Keratinocyte (primary cell): ENCODE measurements around the gene BORCS6. TPM values are rescaled to one million over a fixed set of nuclear protein-coding genes. Genes with fewer than 3 reads are reported as not detected.

Experiments used
- DNase-seq: peaks from one replicate; pipeline ENCODE4 v3.0.0-alpha.2; 2011; ENCODE audit warnings: low read depth, missing footprints, low spot score
- FAIRE-seq: peaks from 2 replicates; lab custom pipeline; 2011; peaks lifted over from hg19 to GRCh38; lab: Jason Lieb, UNC
- H2AFZ ChIP-seq: 2 replicates; pipeline ENCODE4 v1.6.0; 2012; ENCODE audit warnings: low read length, control low read depth, inconsistent platforms; ENCODE audit not compliant: control insufficient read depth
- H3K27ac ChIP-seq: 2 replicates; pipeline ENCODE4 v1.5.1; 2011; ENCODE audit warnings: low read length; ENCODE audit not compliant: control insufficient read depth, insufficient read depth
- H3K27me3 ChIP-seq: 3 replicates; pipeline ENCODE4 v1.6.0; 2011; ENCODE audit warnings: low read length; ENCODE audit not compliant: control insufficient read depth, insufficient read depth; ENCODE audit errors: extremely low read depth
- H3K36me3 ChIP-seq, 2 experiments: 2 replicates in 1 of 2; 3 replicates in 1 of 2; pipeline ENCODE4 v1.5.1; 2011; ENCODE audit warnings: low read length in 2 of 2, mild to moderate bottlenecking in 1 of 2; ENCODE audit not compliant: control insufficient read depth in 2 of 2, insufficient read depth in 2 of 2; ENCODE audit errors: extremely low read depth in 1 of 2
- H3K4me1 ChIP-seq: 3 replicates; pipeline ENCODE4 v1.5.1; 2011; ENCODE audit warnings: low read length; ENCODE audit not compliant: control insufficient read depth, insufficient read depth; ENCODE audit errors: extremely low read depth
- H3K4me2 ChIP-seq: 3 replicates; pipeline ENCODE4 v1.6.0; 2011; ENCODE audit warnings: low read depth, low read length; ENCODE audit not compliant: control insufficient read depth, insufficient read depth; ENCODE audit errors: extremely low read depth
- H3K4me3 ChIP-seq, 3 experiments: fragments of 200-600 bp in 1 of 3; sonication (generic) in 1 of 3; 2 replicates in 2 of 3; 3 replicates in 1 of 3; pipeline ENCODE4 v1.5.1; 2011 to 2016; ENCODE audit warnings: low read length in 3 of 3, mild to moderate bottlenecking in 3 of 3, control low read depth in 2 of 3, inconsistent platforms in 1 of 3, low read depth in 1 of 3, mixed read lengths in 1 of 3, mixed run types in 1 of 3, moderate library complexity in 1 of 3; ENCODE audit not compliant: control insufficient read depth in 2 of 3, insufficient read depth in 2 of 3; ENCODE audit errors: extremely low read depth in 1 of 3
- H3K79me2 ChIP-seq: 2 replicates; pipeline ENCODE4 v1.6.0; 2012; ENCODE audit warnings: low read length; ENCODE audit not compliant: control insufficient read depth, insufficient read depth
- H3K9ac ChIP-seq: 3 replicates; pipeline ENCODE4 v1.6.0; 2011; ENCODE audit warnings: low read length; ENCODE audit not compliant: control insufficient read depth, insufficient read depth; ENCODE audit errors: extremely low read depth
- H3K9me1 ChIP-seq: 3 replicates; pipeline ENCODE4 v1.6.0; 2011; ENCODE audit warnings: low read length; ENCODE audit not compliant: control insufficient read depth, insufficient read depth; ENCODE audit errors: extremely low read depth
- H3K9me3 ChIP-seq: 2 replicates; pipeline ENCODE4 v1.5.1; 2012; ENCODE audit warnings: low read depth, low read length; ENCODE audit not compliant: control insufficient read depth
- H4K20me1 ChIP-seq: 3 replicates; pipeline ENCODE4 v1.6.0; 2011; ENCODE audit warnings: low read length; ENCODE audit not compliant: control insufficient read depth, insufficient read depth; ENCODE audit errors: extremely low read depth
- CTCF ChIP-seq, 3 experiments: IDR thresholded peaks in 1 of 3; conservative IDR thresholded peaks in 1 of 3; optimal IDR thresholded peaks in 1 of 3; 2 replicates in 2 of 3; 3 replicates in 1 of 3; pipeline versions ENCODE3 to v1.5.1; 2011; ENCODE audit warnings: low read length in 3 of 3, mild to moderate bottlenecking in 3 of 3, moderate library complexity in 2 of 3, control low read depth in 1 of 3, inconsistent platforms in 1 of 3; ENCODE audit not compliant: insufficient read depth in 2 of 3; ENCODE audit errors: extremely low read depth in 1 of 3
- EZH2 ChIP-seq: IDR thresholded peaks from one replicate; pipeline ENCODE4 v1.6.1; 2012; ENCODE audit warnings: inconsistent platforms, mild to moderate bottlenecking, low read length, moderate library complexity
- dilution Hi-C: fragments of 300-500 bp; cut with MboI; formaldehyde crosslinking; loops from one replicate; pipeline ENCODE4 v1.7.0; 2020; ENCODE audit warnings: low sequenced_read_pairs; ENCODE audit not compliant: extremely low pct_ligation_motif_present
- polyA plus RNA-seq, 5 experiments: library from polyadenylated mRNA; depleted of rRNA in 3 of 5; stranded (reverse) in 3 of 5; stranded (forward) in 1 of 5; unstranded in 1 of 5; fragments of >200 nt; gene quantifications; 1 replicate in 1 of 5; 2 replicates in 3 of 5; 3 replicates in 1 of 5; pipeline versions ENCODE4 v1.2.1 to v1.2.3, GENCODE V29; 2011 to 2012; ENCODE audit warnings: missing spikeins in 2 of 5, low read depth in 1 of 5, low replicate concordance in 1 of 5

BORCS6 gene
- polyA plus RNA-seq, 1 donor (not counting 4 experiments of a cell fraction or from before 2014, with no cell fraction given): 4.2 TPM

GRCh38 chr17:8145811-8146210 lies 44.2 kb downstream of the BORCS6 start:
- DNase-seq (no peak), FAIRE-seq (no peak)
- H3K9me3 ChIP-seq: no peaks in the 10 kb centered on the region
- H3K27ac ChIP-seq: no peak overlapping the region
- no peaks in the 10 kb centered on the region for H3K27me3 ChIP-seq
- peaks cover 73 to 79% of the 10 kb centered on the region in 2 experiments for H3K36me3 ChIP-seq
- peaks cover 17% of the 10 kb centered on the region for H4K20me1 ChIP-seq
- no peaks in the 10 kb centered on the region for H3K9me1 ChIP-seq
- no peak overlapping the region for H3K4me2 ChIP-seq
- no peak for TF ChIP-seq CTCF (optimal IDR thresholded peaks at IDR 0.05 in 1 of 3, IDR thresholded peaks at IDR 0.05 in 1 of 3, conservative IDR thresholded peaks at IDR 0.05 in 1 of 3; ENCODE audit: extremely low read depth in 1 of 3, insufficient read depth in 2 of 3, low read length in 3 of 3)
- TF ChIP-seq EZH2: no peak
- H3K4me1 ChIP-seq: peaks cover 2% of the 10 kb centered on the region
- H2AFZ ChIP-seq: no peak overlapping the region
- H3K79me2 ChIP-seq: peaks cover 14% of the 10 kb centered on the region
- dilution Hi-C loops: no loop called here
- H3K9ac ChIP-seq: no peak overlapping the region
- H3K4me3 ChIP-seq: no peak overlapping the region

GRCh38 chr17:8144401-8145231 lies 45.4 kb downstream of the BORCS6 start:
- TF ChIP-seq EZH2: no peak
- FAIRE-seq (no peak), DNase-seq (no peak)
- Histone ChIP-seq H3K36me3 (peaks cover 72 to 77% of the 10 kb centered on the region in 2 experiments), H2AFZ (no peak overlapping the region), H4K20me1 (peaks cover 7% of the 10 kb centered on the region), H3K27ac (no peak overlapping the region), H3K9me1 (no peaks in the 10 kb centered on the region), H3K27me3 (no peaks in the 10 kb centered on the region), H3K4me2 (no peak overlapping the region), H3K9ac (no peak overlapping the region), H3K79me2 (peaks cover 2% of the 10 kb centered on the region), H3K9me3 (no peaks in the 10 kb centered on the region), H3K4me3 (no peak overlapping the region), H3K4me1 (peaks cover 1% of the 10 kb centered on the region)
- dilution Hi-C loops: no loop called here
